Right atrium auricular region (tissue), 2 donors: Measurements from ENCODE around the gene CKAP2. TPM values are rescaled to one million over a fixed set of nuclear protein-coding genes. Genes with fewer than 3 reads are reported as not detected.

Experiments used
- DNase-seq: peaks from one replicate; pipeline ENCODE4 v3.0.0-alpha.2; 2019; ENCODE audit warnings: low spot score
- H3K27ac ChIP-seq, 2 donors: fragments of 200-600 bp; sonication (generic); 1 replicate in 1 of 2; 2 replicates in 1 of 2; pipeline ENCODE4 v1.5.1; 2016 to 2019
- H3K27me3 ChIP-seq, 2 donors: fragments of 200-600 bp; sonication (generic); one replicate each; pipeline versions ENCODE4 v1.5.1 to v1.6.0; 2017 to 2019
- H3K36me3 ChIP-seq: fragments of 200-600 bp; sonication (generic); one replicate; pipeline ENCODE4 v1.5.1; 2016
- H3K4me1 ChIP-seq, 2 donors: fragments of 200-600 bp; sonication (generic); one replicate each; pipeline versions ENCODE4 v1.5.1 to v1.6.0; 2017 to 2019
- H3K4me3 ChIP-seq, 2 donors: fragments of 200-600 bp; sonication (generic); 1 replicate in 1 of 2; 2 replicates in 1 of 2; pipeline ENCODE4 v1.5.1; 2017 to 2019; ENCODE audit warnings: mild to moderate bottlenecking in 1 of 2, moderate library complexity in 1 of 2
- H3K9me3 ChIP-seq, 2 donors: fragments of 200-600 bp; sonication (generic); one replicate each; pipeline ENCODE4 v1.5.1; 2019
- CTCF ChIP-seq, 2 donors: fragments of 200-600 bp; sonication (generic); IDR thresholded peaks; one replicate each; pipeline ENCODE4 v1.5.1; 2019; ENCODE audit warnings: antibody characterized with exemption in 2 of 2
- total RNA-seq, 2 donors: library from RNA; depleted of rRNA; stranded (reverse); fragments of >200 nt; gene quantifications; one replicate each; pipeline ENCODE4 v1.1.0, GENCODE V29; 2016

The CKAP2 gene
- total RNA-seq, 2 donors from 2014 or later = 4.7 to 7.0 TPM

GRCh38 chr13:52450012-52450792 is 5.1 kb upstream of the CKAP2 start, which contains the start of gene VPS36:
TSS of gene VPS36 (minus strand) at chr13:52450634. CDS start at chr13:52450594, 40 bp downstream.
- Histone ChIP-seq H3K4me3 (peak within 1 kb of the TSS; percentile 67 to 89), H3K27ac (peak within 1 kb of the TSS; percentile 94 to 97), H3K36me3 (no peaks in the 10 kb centered on the region), H3K27me3 (no peaks in the 10 kb centered on the region), H3K9me3 (no peaks in the 10 kb centered on the region), H3K4me1 (peaks cover 0 to 34% of the 10 kb centered on the region in 2 donors)
- peak; percentile 94 for DNase-seq
- peak; percentile 100 for TF ChIP-seq CTCF (IDR thresholded peaks at IDR 0.05)

- no peaks in the 10 kb centered on the region for H3K27me3 ChIP-seq
- H3K9me3 ChIP-seq = no peaks in the 10 kb centered on the region
- peaks cover 0 to 34% of the 10 kb centered on the region in 2 donors for H3K4me1 ChIP-seq
- DNase-seq = no peak
- H3K36me3 ChIP-seq = no peaks in the 10 kb centered on the region
- peak overlapping the region in 1 of 2 donors; percentile 89 for H3K4me3 ChIP-seq
- peak overlapping the region in 1 of 2 donors; percentile 97 for H3K27ac ChIP-seq
- TF ChIP-seq CTCF (IDR thresholded peaks at IDR 0.05) = peak in 1 of 2 donors; percentile 39
Measured at GRCh38 chr13:52450793-52451116, 4.5 kb upstream of the CKAP2 start.

- Histone ChIP-seq H3K4me1 (peaks cover 0 to 34% of the 10 kb centered on the region in 2 donors), H3K36me3 (no peaks in the 10 kb centered on the region), H3K27me3 (no peaks in the 10 kb centered on the region), H3K4me3 (no peak overlapping the region), H3K9me3 (no peaks in the 10 kb centered on the region), H3K27ac (no peak overlapping the region)
- TF ChIP-seq CTCF (IDR thresholded peaks at IDR 0.05) = no peak
- no peak for DNase-seq
Measured at GRCh38 chr13:52451135-52451804, 4.0 kb upstream of the CKAP2 start.

GRCh38 chr13:52452470-52452869 is 2.8 kb upstream of the CKAP2 start:
- H3K4me1 ChIP-seq = peaks cover 0 to 31% of the 10 kb centered on the region in 2 donors
- H3K36me3 ChIP-seq = no peaks in the 10 kb centered on the region
- no peaks in the 10 kb centered on the region for H3K9me3 ChIP-seq
- H3K27me3 ChIP-seq = no peaks in the 10 kb centered on the region
- H3K27ac ChIP-seq = no peak overlapping the region
- TF ChIP-seq CTCF (IDR thresholded peaks at IDR 0.05) = no peak
- DNase-seq = no peak
- H3K4me3 ChIP-seq = no peak overlapping the region

- no peaks in the 10 kb centered on the region for H3K36me3 ChIP-seq
- DNase-seq = no peak
- peaks cover 0 to 12% of the 10 kb centered on the region in 2 donors for H3K4me1 ChIP-seq
- no peaks in the 10 kb centered on the region for H3K9me3 ChIP-seq
- H3K27me3 ChIP-seq = no peaks in the 10 kb centered on the region
- peak overlapping the region; percentile 82 to 91 for H3K27ac ChIP-seq
- TF ChIP-seq CTCF (IDR thresholded peaks at IDR 0.05) = no peak
- peak overlapping the region; percentile 74 to 86 for H3K4me3 ChIP-seq
Measured at GRCh38 chr13:52454459-52454819, 839 bp upstream of the CKAP2 start.
